Activated effector memory CD4-positive, alpha-beta T cell treated with Interleukin-2 at 50 U/mL for 16 hours (primary cell): ENCODE results near the gene ALX3.
"Not testable (repeated sequence)": the region's sequence is repeated elsewhere in the genome, so short reads cannot be mapped to it uniquely, and the experiment has no call there.

Experiments
- DNase-seq: peaks from one replicate; pipeline ENCODE4 v3.0.0-alpha.2; 2020

The ALX3 gene

GRCh38 chr1:110088739-110089316, 18.4 kb upstream of the ALX3 start:
- no peak for DNase-seq

GRCh38 chr1:110087812-110088738, 17.6 kb upstream of the ALX3 start:
- no peak for DNase-seq

- DNase-seq, result no peak
Observed at GRCh38 chr1:110086961-110087360, 16.5 kb upstream of the ALX3 start.

DNA sequence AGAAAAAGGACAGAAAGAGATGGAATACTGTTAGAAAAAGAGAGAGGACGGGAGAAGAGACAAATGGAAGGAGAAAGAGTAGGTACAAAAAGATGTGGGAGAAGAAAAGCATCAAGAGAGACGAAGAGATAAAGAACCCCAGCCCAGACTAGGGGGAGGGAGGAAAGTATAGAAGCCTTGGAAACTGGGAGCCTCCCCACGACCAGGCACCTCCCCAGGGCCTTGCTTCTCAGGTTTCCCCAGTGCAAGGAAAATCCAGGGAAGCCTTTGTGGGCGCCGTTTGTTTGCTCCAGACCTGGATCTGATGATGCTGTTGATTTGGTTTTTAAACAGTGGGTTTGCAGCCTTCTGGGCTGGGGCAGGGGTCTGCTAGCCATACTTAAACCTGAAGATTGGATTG, 15.2 kb upstream of the ALX3 start:
- no peak for DNase-seq

- no peak for DNase-seq
Observed at GRCh38 chr1:110084227-110085078, 14.0 kb upstream of the ALX3 start.

DNA sequence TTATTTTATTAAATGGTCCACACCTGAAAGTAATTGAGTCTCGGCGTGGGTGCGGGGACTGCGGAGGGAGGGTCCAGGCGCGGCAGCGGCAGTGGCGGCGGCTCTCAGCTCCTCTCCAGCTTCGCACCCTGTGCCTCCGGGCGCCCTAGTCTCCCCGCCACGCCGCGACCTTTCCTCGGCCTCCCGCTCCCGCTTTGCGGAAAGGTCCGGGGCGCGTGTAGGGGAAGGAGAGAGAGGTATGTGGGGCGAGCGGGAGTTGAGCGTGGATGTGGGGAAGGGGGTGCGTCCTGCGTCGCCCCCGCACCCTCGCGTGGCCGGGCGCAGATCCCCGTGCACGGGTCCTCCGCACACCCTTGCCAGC, 13.4 kb upstream of the ALX3 start:
- no peak for DNase-seq

DNA sequence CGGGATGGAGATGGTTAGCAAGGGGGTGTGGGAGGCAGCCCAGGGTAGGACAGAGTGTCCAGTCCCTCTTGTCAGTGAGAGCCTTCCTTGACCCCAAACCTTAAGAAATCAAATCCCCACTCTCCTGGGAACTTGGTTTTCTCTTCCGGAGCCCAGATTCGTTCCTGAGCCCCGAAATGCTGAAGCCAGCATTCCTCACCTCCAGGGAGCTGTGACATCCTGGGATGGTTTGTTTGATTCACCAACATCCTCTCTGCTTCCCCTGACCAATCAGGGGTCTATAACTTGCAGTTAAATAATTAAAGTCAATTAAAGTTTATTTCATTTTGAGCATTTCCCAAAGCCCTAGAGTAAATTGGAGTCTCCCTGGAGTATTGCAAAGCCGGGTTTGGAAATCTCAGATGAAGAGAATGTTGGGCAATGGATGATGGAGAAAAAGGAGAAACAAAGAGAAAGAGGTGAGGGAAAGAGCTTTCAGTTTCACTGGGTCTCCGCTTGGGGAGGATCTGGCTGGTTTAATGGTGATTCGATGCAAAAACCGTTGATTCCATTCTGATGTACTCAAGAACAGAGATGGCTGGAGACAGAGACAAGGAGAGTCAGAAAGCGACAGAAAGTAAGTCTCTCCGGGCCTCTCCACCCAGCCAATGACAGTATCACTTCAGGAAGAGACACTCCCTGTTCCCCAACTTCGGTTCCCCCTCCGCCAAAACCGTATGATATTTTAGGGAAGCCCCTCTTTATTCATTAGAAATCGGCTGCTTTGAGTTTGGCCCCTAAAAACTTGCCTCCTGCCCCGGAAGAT, 12.8 kb upstream of the ALX3 start:
- no peak for DNase-seq

DNA sequence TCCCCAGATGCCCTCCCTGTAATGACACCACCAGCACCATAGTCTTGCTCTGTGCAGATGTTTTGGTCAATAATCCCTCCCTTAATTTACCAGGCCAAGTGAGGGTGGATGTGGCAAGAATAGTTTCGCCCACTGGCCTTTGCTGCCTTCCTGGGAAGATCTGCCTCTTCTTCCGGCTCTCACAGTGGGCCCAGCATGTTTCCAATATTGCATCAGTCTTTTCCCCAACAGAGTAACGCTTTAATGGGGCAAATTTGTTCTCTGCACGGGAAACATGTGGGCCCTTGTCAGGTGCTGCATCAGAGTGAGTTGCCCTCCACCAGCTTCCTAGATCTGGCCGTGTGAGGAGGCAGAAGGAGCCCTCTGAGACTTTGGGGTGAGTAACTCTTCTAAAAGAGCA, 12.0 kb upstream of the ALX3 start:
- no peak for DNase-seq

DNA sequence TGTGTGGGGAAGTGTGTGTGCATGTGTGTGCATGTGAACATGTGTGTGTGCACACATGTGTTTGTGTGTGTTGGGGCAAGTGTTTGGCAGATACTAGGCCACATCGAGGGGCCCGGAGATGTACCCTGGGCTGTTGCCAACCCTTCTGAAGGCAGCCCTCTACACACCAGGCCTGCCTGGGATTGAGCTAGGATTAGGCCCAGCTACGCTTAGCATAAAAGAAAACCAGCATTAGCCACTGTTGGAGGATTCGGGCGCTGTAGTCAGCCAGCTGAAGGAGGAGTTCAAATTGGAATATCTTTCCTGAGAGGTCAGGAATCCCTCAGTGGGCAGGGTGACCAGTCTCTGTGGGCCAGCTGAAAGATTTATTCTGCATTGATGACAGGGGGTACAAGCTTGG, 10.6 kb upstream of the ALX3 start:
- DNase-seq, result no peak

DNA sequence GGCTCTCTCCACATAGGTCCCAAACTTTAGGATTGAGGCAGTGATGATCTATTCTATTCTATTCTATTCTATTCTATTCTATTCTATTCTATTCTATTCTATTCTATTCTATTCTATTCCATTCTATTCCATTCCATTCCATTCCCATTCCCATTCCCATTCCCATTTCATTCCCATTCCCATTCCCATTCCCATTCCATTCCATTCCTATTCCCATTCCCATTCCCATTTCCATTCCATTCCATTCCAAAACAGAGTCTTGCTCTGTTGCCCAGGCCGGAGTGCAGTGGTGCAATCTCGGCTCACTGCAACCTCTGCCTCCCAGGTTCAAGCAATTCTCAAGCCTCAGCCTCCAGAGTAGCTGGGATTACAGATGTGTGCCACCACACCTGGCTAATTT, 9.5 kb upstream of the ALX3 start:
- DNase-seq, result not testable (repeated sequence)

- DNase-seq, result no peak
Observed at GRCh38 chr1:110076789-110077500, 6.5 kb upstream of the ALX3 start.

- DNase-seq, result no peak
Observed at GRCh38 chr1:110074166-110074565, 3.7 kb upstream of the ALX3 start.

- no peak for DNase-seq
Observed at GRCh38 chr1:110070282-110070669, 196 bp downstream of the ALX3 start.

DNA sequence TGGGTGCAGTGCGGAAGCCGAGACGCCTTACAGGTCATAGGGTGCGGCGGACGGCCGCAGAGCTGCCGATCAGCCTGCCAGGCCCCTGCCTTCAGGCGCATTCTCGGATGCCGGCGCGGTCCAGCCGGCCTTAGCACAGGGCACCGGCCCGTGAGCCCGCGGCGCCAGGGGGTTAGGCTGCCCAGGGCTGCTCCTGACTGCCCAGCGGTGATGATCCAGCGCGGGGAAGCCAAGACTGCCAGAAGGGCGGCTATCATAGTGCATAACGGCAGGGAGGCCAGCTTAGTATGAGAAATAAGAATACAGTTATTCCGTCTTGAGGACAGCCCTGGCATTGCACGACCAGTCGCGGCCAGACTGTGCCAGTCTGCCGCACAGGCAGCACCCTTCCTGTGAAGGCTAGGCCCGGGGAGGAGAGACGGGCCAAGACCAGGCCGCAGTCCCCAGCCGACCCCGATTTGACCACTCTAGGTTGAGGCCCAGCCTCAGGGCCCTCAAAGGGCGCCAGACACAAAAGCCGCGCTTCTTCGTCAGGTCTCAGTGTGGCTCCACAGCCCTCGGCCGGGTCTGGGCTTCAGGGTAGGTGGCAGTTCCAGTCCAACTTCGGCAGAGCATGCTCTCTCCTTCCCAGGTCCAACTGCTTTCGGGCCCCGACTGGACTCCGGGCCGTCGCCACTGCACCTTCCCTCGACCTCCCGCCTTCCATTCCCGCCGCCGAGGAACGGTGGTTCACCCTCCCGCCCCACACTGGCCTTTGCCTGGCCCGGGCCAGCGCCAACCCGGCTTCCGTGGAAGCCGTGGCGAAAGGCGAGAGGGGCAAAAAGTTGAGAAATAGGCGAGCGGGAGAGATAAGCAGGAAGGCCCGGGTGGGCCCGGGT, 829 bp downstream of the ALX3 start:
- DNase-seq, result no peak

DNA sequence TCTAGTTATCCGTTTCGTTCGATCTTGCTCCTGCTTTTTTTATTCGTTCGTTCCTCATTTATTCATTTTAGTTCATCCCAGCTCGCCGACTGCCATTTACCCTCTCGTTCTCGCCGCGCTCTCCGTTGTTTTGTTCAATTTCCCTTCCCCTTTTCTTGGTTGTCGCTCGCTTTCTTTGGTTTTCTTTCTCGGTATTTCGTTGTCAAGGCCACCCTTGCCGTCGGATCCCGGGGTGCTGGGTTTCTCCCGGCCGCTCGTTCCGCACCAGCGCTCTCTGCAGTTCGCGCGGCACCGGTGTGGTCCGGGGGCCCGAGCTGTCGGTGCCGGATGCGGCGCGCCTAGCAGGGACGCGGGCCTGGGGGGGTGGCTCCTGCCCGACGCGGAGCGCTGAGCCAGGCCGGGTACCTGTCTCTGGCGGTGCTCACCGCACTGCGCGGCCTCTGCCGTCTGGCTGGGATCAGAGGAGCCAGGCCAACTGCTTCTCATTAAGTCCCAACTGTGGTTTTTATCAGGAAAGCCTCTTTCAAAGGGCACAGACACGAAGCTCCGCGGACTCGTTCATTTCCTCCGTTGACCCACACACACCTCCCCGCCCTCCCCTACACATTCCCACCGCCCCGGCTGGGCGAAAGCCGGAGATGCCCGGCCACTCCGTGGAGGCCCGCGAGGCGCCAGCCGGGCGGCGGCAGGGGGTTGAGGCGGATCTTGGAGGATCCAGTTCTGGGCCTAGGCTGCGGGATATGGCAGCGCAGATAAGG, 1.6 kb downstream of the ALX3 start:
- DNase-seq, result no peak

DNA sequence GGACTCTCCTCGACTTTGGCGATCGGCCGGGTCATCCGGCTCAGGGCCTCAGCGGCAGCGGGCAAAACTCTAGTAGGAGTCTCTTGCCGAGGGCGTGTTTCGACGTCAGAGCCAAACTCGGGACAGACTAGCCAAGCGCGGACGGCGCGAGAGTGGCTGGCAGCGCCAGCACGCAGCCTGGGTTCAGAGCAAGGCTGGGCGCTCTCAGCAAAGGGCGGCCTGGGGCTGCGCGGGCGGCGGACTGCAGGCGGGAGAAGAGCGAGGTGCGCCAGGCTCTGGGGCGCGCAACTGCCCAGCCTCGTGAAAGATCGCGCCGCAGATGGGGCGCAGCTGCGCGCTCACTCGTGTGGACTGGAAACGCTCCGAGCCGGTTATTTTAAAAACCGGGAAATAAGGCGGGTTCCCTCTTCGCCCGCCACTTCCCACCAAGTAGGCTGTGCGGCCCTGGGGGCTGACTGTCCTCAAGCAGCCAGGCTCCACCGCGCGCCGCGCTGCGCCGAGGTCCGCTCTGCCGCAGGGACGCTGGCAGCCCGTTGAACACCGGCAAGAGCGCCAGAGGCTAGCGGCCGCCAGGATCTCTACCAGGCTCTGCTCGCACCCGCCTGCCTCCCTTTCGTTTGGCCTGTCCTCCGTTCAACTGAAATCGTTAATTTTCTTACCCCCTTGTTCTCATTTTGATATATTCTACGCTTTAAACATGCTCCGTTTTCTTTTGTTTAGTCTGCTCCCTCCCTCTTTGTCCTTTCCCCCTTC, 2.4 kb downstream of the ALX3 start:
- no peak for DNase-seq

GRCh38 chr1:110067479-110067892, 3.0 kb downstream of the ALX3 start:
- DNase-seq, result no peak

- DNase-seq, result no peak
Observed at GRCh38 chr1:110065841-110066240, 4.6 kb downstream of the ALX3 start.

DNA sequence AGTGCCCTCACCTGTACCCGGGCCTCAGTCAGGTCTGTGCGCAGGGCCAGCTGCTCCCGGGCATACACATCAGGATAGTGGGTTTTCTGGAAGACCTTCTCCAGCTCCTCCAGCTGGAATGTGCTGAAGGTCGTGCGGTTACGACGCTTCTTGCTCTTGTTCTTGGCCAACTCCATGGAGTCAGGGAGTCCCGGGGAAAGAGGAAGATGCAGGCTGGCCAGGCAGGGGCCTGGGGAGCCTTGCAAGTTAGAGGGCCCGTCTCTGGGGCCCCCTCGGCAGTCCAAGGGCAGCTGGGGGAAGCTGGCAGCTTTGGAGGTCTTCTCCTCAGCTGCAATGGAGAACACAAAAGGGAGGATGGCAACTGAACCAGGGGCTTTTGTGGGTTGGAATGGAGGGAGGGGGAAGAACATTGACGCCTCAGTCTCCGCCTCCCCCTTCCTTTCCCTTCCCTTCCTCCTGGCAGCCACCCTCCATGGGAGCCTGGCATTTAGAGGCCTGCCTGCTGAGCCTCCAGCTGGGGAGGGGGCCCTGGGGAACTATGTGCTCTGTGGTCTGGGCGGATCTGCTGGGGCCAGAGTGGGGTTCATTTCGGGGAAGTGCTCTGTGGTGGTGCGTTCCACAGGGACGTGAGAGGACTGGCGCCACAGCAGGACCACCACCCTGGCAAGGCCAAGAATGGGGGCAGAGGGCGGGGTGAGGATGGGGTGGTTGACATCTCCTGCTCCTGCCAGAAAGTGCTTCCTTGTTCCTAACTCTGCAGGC, 5.7 kb downstream of the ALX3 start:
- DNase-seq, result no peak
